GM23248 (cell line): ENCODE measurements around the gene PRSS56. TPM values are rescaled to one million over a fixed set of nuclear protein-coding genes. Genes with fewer than 3 reads are reported as not detected.

Experiments
- DNase-seq: peaks from one replicate; pipeline ENCODE4 v3.0.0-alpha.2; 2015
- H2AFZ ChIP-seq: fragments of 200-600 bp; sonication (generic); 2 replicates; pipeline ENCODE4 v1.6.1; 2016; ENCODE audit warnings: antibody characterized with exemption
- H3F3A ChIP-seq: fragments of 200-600 bp; sonication (generic); 2 replicates; pipeline ENCODE4 v1.6.1; 2016; ENCODE audit warnings: mild to moderate bottlenecking, antibody characterized with exemption, mixed run types; ENCODE audit not compliant: insufficient read depth
- H3K27ac ChIP-seq: fragments of 200-600 bp; sonication (generic); 2 replicates; pipeline ENCODE4 v1.5.1; 2016; ENCODE audit warnings: mild to moderate bottlenecking
- H3K27me3 ChIP-seq: fragments of 200-600 bp; sonication (generic); replicated peaks from 2 replicates; pipeline ENCODE4 v1.6.1; 2016; ENCODE audit warnings: mild to moderate bottlenecking; ENCODE audit not compliant: insufficient read depth
- H3K36me3 ChIP-seq: fragments of 200-600 bp; sonication (generic); 2 replicates; pipeline ENCODE4 v1.6.1; 2016; ENCODE audit warnings: low read depth, mild to moderate bottlenecking
- H3K4me1 ChIP-seq: fragments of 200-600 bp; sonication (generic); 2 replicates; pipeline ENCODE4 v1.6.1; 2016; ENCODE audit warnings: mild to moderate bottlenecking; ENCODE audit not compliant: insufficient read depth
- H3K4me2 ChIP-seq: fragments of 200-600 bp; sonication (generic); one replicate; pipeline ENCODE4 v1.6.1; 2016; ENCODE audit warnings: mild to moderate bottlenecking; ENCODE audit not compliant: unreplicated experiment
- H3K4me3 ChIP-seq: fragments of 200-600 bp; sonication (generic); 2 replicates; pipeline ENCODE4 v1.5.1; 2016; ENCODE audit warnings: mild to moderate bottlenecking
- H3K79me2 ChIP-seq: fragments of 200-600 bp; sonication (generic); 2 replicates; pipeline ENCODE4 v1.6.1; 2016; ENCODE audit warnings: mild to moderate bottlenecking; ENCODE audit not compliant: insufficient read depth
- H3K9ac ChIP-seq: fragments of 200-600 bp; sonication (generic); 2 replicates; pipeline ENCODE4 v1.6.1; 2016; ENCODE audit warnings: mild to moderate bottlenecking
- H3K9me2 ChIP-seq: fragments of 200-600 bp; sonication (generic); 2 replicates; pipeline ENCODE4 v1.6.1; 2016; ENCODE audit warnings: mixed run types, mild to moderate bottlenecking, moderate library complexity; ENCODE audit not compliant: insufficient read depth
- H3K9me3 ChIP-seq: fragments of 200-600 bp; sonication (generic); one replicate; pipeline ENCODE4 v1.6.1; 2017; ENCODE audit warnings: low read depth
- H4K20me1 ChIP-seq: fragments of 200-600 bp; sonication (generic); 2 replicates; pipeline ENCODE4 v1.6.0; 2016; ENCODE audit not compliant: insufficient read depth
- EZH2 ChIP-seq: fragments of 200-600 bp; sonication (generic); IDR thresholded peaks from 2 replicates; pipeline ENCODE4 v1.6.1; 2018; ENCODE audit warnings: antibody characterized with exemption, mild to moderate bottlenecking; ENCODE audit not compliant: insufficient read depth, poor library complexity, severe bottlenecking
- EZH2phosphoT487 ChIP-seq: fragments of 200-600 bp; sonication (generic); IDR thresholded peaks from 2 replicates; pipeline ENCODE4 v1.6.1; 2018; ENCODE audit warnings: antibody characterized with exemption, moderate library complexity, mild to moderate bottlenecking, low read depth; ENCODE audit not compliant: insufficient read depth
- WGBS, 2 experiments: methylation state at CpG; one replicate each; pipeline ENCODE4 v1.1.6; 2015 to 2017; ENCODE audit warnings: low lambda C conversion rate in 2 of 2, low coverage in 1 of 2; ENCODE audit errors: missing lambda C conversion rate in 2 of 2; 5-methylcytosine and 5-hydroxymethylcytosine counted together
- in situ Hi-C: fragments of 300-500 bp; cut with MboI; formaldehyde crosslinking; loops from 2 replicates; pipeline ENCODE4 v1.15.0; 2020
- polyA plus RNA-seq: library from polyadenylated mRNA; unstranded; fragments of >200 nt; fragmentation: Nextera tagmentation; extraction: Ambion mirVana; gene quantifications from 2 replicates; pipeline ENCODE4 v1.2.1, GENCODE V29; 2016
- total RNA-seq: library from RNA; depleted of rRNA; stranded (reverse); fragments of >200 nt; shearing (Covaris generic); gene quantifications from 2 replicates; pipeline ENCODE4 v1.2.3, GENCODE V29; 2014

Gene PRSS56
- total and polyA plus RNA-seq, 2 experiments from 2014 or later = not detected

- Histone ChIP-seq H3K79me2 (no peaks in the 10 kb centered on the region), H3K9me2 (no peaks in the 10 kb centered on the region), H3K27me3 (peaks cover 8% of the 10 kb centered on the region), H3K27ac (no peak overlapping the region), H3K4me3 (no peak overlapping the region), H3K36me3 (no peaks in the 10 kb centered on the region), H3K9me3 (no peaks in the 10 kb centered on the region), H3K9ac (no peak overlapping the region), H2AFZ (no peak overlapping the region), H3K4me2 (no peak overlapping the region), H3F3A (no peaks in the 10 kb centered on the region), H3K4me1 (no peaks in the 10 kb centered on the region), H4K20me1 (no peaks in the 10 kb centered on the region)
- DNase-seq = no peak
- in situ Hi-C loops = no loop called here
- TF ChIP-seq EZH2phosphoT487 (no peak), EZH2 (no peak)
- 45 to 50% methylated on average over 19 to 26 of the region's 26 CpGs for WGBS, 2 experiments
These were observed 39.7 kb upstream of the PRSS56 start for GRCh38 chr2:232480201-232481190.

- in situ Hi-C loops = no loop called here
- Histone ChIP-seq H2AFZ (no peak overlapping the region), H3K27me3 (peaks cover 15% of the 10 kb centered on the region), H3K36me3 (no peaks in the 10 kb centered on the region), H3K4me1 (no peaks in the 10 kb centered on the region), H3F3A (no peaks in the 10 kb centered on the region), H3K9me3 (no peaks in the 10 kb centered on the region), H3K9me2 (no peaks in the 10 kb centered on the region), H3K4me3 (no peak overlapping the region), H3K79me2 (no peaks in the 10 kb centered on the region), H4K20me1 (no peaks in the 10 kb centered on the region), H3K4me2 (no peak overlapping the region), H3K27ac (no peak overlapping the region), H3K9ac (no peak overlapping the region)
- no peak for TF ChIP-seq EZH2phosphoT487
- no peak for TF ChIP-seq EZH2
- WGBS, 2 experiments = 69 to 74% methylated on average over 26 of the region's 29 CpGs
- DNase-seq = no peak
These were observed 38.7 kb upstream of the PRSS56 start for GRCh38 chr2:232481322-232482140.

- no peaks in the 10 kb centered on the region for H3K9me2 ChIP-seq
- no peak for DNase-seq
- WGBS, 2 experiments = 65 to 66% methylated on average over 28 to 30 of the region's 31 CpGs
- no peak overlapping the region for H3K4me2 ChIP-seq
- no peak overlapping the region for H3K27ac ChIP-seq
- no peaks in the 10 kb centered on the region for H3K9me3 ChIP-seq
- no peak overlapping the region for H3K4me3 ChIP-seq
- no peaks in the 10 kb centered on the region for H3K36me3 ChIP-seq
- H3K79me2 ChIP-seq = no peaks in the 10 kb centered on the region
- H3K27me3 ChIP-seq = peaks cover 24% of the 10 kb centered on the region
- TF ChIP-seq EZH2 (no peak), EZH2phosphoT487 (no peak)
- in situ Hi-C loops = no loop called here
- no peaks in the 10 kb centered on the region for H4K20me1 ChIP-seq
- no peaks in the 10 kb centered on the region for H3K4me1 ChIP-seq
- no peak overlapping the region for H3K9ac ChIP-seq
- H2AFZ ChIP-seq = no peak overlapping the region
- H3F3A ChIP-seq = no peaks in the 10 kb centered on the region
These were observed 37.6 kb upstream of the PRSS56 start for GRCh38 chr2:232482301-232483238.
